ENCODE data around the gene TRPC6. TPM values are rescaled to one million over a fixed set of nuclear protein-coding genes. Genes with fewer than 3 reads are reported as not detected.
"Not testable (repeated sequence)": the region's sequence is repeated elsewhere in the genome, so short reads cannot be mapped to it uniquely, and the experiment has no call there.

The TRPC6 gene
- total RNA-seq, 2 experiments from 2014 or later, result not detected

DNA sequence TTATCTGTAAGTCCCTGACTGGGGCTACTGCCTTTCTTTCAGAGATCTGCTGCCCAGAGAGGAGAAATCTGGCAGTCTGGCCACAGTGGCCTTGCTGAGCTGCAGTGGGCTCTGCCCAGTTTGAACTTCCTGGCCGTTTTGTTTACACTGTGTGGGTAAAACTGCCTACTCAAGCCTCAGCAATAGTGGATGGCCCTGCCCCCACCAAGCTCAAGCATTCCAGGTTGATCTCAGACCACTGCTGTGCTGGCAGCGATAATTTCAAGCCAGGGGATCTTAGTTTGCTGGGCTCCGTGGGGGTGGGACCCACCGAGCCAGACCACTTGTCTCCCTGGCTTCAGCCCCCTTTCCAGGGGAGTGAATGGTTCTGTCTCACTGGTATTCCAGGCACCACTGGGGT, 117.5 kb downstream of the TRPC6 start:
- Mint-ChIP-seq H3K4me1 (ENCODE audit: low read depth) (no peaks in the 10 kb centered on the region), H3K27me3 (no peaks in the 10 kb centered on the region), H3K4me3 (no peak overlapping the region), H3K36me3 (no peaks in the 10 kb centered on the region), H3K9me3 (peaks cover 12% of the 10 kb centered on the region), H3K27ac (no peak overlapping the region)
- POLR2A ChIA-PET, result no interaction called here
- intact Hi-C loops (cut with micrococcal nuclease), result no loop called here
- CTCF ChIA-PET, result no interaction called here
- no peak for DNase-seq

DNA sequence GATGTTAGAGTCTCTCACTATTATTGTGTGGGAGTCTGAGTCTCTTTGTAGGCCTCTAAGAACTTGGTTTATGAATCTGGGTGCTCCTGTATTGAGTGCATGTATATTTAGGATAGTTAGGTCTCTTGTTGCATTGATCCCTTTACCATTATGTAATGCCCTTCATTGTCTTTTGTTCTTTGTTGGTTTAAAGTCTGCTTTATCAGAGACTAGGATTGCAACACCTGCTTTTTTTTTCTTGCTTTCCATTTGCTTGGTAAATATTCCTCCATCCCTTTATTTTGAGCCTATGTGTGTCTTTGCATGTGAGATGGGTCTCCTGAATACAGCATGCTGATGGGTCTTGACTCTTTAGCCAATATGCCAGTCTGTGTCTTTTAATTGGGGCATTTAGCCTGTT, 119.4 kb downstream of the TRPC6 start:
- CTCF ChIA-PET; H3K4me1 Mint-ChIP-seq (ENCODE audit: low read depth); POLR2A ChIA-PET; intact Hi-C loops (cut with micrococcal nuclease); H3K36me3 Mint-ChIP-seq; H3K27ac Mint-ChIP-seq; DNase-seq; H3K4me3 Mint-ChIP-seq; H3K27me3 Mint-ChIP-seq: not testable (repeated sequence)
- H3K9me3 Mint-ChIP-seq, result peaks cover 12% of the 10 kb centered on the region

DNA sequence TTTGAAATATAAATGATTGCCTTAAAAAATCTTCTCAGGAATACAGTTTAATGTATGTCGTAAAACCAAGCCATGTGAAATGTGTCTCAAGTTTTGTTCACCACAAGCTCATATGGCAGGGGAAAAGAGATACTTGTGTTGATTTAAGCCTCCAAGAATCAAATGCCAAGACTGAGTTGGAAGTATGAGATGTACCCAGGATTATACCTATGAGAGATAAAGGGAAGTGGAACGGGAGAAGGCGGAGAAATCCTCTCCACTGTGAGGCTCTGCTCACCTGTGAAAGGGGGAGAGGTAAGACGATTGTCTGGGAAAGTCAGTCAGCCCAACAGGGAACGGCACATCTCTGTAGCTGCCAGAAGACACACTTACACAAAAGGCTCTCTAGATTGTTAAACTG, 124.8 kb downstream of the TRPC6 start:
- ChIA-PET CTCF (no interaction called here), POLR2A (no interaction called here)
- H3K36me3 Mint-ChIP-seq, result no peaks in the 10 kb centered on the region
- intact Hi-C loops (cut with micrococcal nuclease), result no loop called here
- no peaks in the 10 kb centered on the region for H3K4me1 Mint-ChIP-seq (ENCODE audit: low read depth)
- peaks cover 12% of the 10 kb centered on the region for H3K9me3 Mint-ChIP-seq
- no peak overlapping the region for H3K4me3 Mint-ChIP-seq
- DNase-seq, result no peak
- H3K27ac Mint-ChIP-seq, result no peak overlapping the region
- no peaks in the 10 kb centered on the region for H3K27me3 Mint-ChIP-seq

GRCh38 chr11:101458161-101458560, 125.6 kb downstream of the TRPC6 start:
- Mint-ChIP-seq H3K4me3 (no peak overlapping the region), H3K27ac (no peak overlapping the region), H3K4me1 (ENCODE audit: low read depth) (no peaks in the 10 kb centered on the region), H3K9me3 (peaks cover 9% of the 10 kb centered on the region), H3K27me3 (no peaks in the 10 kb centered on the region), H3K36me3 (no peaks in the 10 kb centered on the region)
- intact Hi-C loops (cut with micrococcal nuclease), result no loop called here
- ChIA-PET POLR2A (no interaction called here), CTCF (interaction anchor here (1.5 kb wide), 1 partner anchor 550 kb away, joined by 3 read pairs; no protein-coding TSS in a partner anchor)
- no peak for DNase-seq

GRCh38 chr11:101456812-101457211, 127.0 kb downstream of the TRPC6 start:
- intact Hi-C loops (cut with micrococcal nuclease), result no loop called here
- ChIA-PET POLR2A (no interaction called here), CTCF (interaction anchor here (1.0 to 1.5 kb wide), 2 partner anchors 404 to 551 kb away, joined by 3 read pairs; no protein-coding TSS in a partner anchor)
- no peak overlapping the region for H3K27ac Mint-ChIP-seq
- no peak overlapping the region for H3K4me3 Mint-ChIP-seq
- H3K27me3 Mint-ChIP-seq, result no peaks in the 10 kb centered on the region
- no peak for DNase-seq
- H3K36me3 Mint-ChIP-seq, result no peaks in the 10 kb centered on the region
- peaks cover 4% of the 10 kb centered on the region for H3K9me3 Mint-ChIP-seq
- no peaks in the 10 kb centered on the region for H3K4me1 Mint-ChIP-seq (ENCODE audit: low read depth)

DNA sequence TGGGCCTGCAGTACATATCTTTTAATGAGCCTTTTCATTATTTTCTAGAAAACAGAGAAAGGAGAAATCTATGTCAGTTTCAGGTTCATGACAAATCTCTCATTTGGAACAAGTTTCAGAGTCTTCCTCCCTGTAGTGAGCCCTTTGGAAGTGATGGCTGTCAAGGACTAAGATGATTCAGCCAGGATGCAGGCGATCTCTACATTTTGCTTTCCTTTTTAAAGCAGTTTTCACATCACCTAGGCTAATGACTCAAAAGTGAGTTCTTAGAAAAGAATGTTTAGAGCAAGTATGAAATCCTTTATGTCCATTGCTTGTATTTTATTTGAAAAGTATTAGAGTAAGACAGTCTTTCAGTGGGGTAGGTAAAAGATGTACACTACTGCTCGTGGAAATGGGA, 130.1 kb downstream of the TRPC6 start:
- peaks cover 2% of the 10 kb centered on the region for H3K9me3 Mint-ChIP-seq

GRCh38 chr11:101448881-101449442, 134.8 kb downstream of the TRPC6 start:
- POLR2A ChIA-PET, result no interaction called here
- H3K4me1 Mint-ChIP-seq (ENCODE audit: low read depth), result no peaks in the 10 kb centered on the region
- no peak for DNase-seq
- intact Hi-C loops (cut with micrococcal nuclease), result no loop called here
- H3K27ac Mint-ChIP-seq, result no peak overlapping the region
- CTCF ChIA-PET, result no interaction called here
- no peak overlapping the region for H3K4me3 Mint-ChIP-seq
- H3K36me3 Mint-ChIP-seq, result no peaks in the 10 kb centered on the region
- H3K27me3 Mint-ChIP-seq, result no peaks in the 10 kb centered on the region
- peaks cover 4% of the 10 kb centered on the region for H3K9me3 Mint-ChIP-seq

More for the DNA sequence above, 130.1 kb downstream of the TRPC6 start:
- CTCF ChIA-PET, result no interaction called here
- no peaks in the 10 kb centered on the region for H3K27me3 Mint-ChIP-seq
- no peak overlapping the region for H3K27ac Mint-ChIP-seq
- intact Hi-C loops (cut with micrococcal nuclease), result no loop called here
- H3K36me3 Mint-ChIP-seq, result no peaks in the 10 kb centered on the region
- DNase-seq, result no peak
- H3K4me3 Mint-ChIP-seq, result no peak overlapping the region
- POLR2A ChIA-PET, result no interaction called here
- no peaks in the 10 kb centered on the region for H3K4me1 Mint-ChIP-seq (ENCODE audit: low read depth)

DNA sequence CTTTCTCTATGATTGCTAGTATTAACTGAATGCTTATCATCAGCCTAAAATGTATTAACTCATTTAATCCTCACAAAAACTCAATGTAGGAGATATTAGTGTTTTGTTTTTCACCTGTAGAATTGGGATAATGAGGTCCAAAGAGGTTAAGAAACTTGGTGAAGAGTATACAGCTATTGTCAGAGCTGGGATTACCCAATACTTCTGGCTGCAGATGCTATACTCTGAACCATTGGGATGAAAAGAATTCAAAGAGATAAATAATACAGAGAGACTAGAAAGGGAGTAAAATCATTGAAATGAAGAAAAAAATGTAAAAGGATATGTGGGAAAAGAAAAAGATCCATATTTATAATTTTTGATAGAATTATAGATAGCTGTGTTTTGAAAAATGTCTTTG, 137.1 kb downstream of the TRPC6 start:
- no peaks in the 10 kb centered on the region for H3K27me3 Mint-ChIP-seq
- peaks cover 3% of the 10 kb centered on the region for H3K9me3 Mint-ChIP-seq
- no peak for DNase-seq
- ChIA-PET POLR2A (no interaction called here), CTCF (no interaction called here)
- intact Hi-C loops (cut with micrococcal nuclease), result no loop called here
- H3K36me3 Mint-ChIP-seq, result no peaks in the 10 kb centered on the region
- no peak overlapping the region for H3K27ac Mint-ChIP-seq
- H3K4me1 Mint-ChIP-seq (ENCODE audit: low read depth), result no peaks in the 10 kb centered on the region
- H3K4me3 Mint-ChIP-seq, result no peak overlapping the region

DNA sequence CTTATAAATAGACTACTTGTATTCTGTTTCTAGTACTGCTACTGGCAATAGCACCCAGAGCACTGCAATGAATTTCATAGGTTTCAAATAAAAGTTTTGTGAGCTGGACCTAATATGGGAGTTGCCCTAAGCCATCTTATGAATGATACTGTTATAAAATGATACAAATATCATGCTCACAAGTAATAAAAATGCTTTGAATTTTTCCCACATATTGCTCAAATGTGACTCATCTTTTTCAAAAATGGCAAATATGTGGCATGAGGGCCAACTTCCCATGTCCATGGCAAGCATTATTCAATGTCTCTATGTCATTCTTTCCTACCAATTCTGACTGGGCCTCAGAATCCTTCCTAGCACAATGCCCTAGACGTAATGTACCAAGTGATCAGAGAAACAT, 137.6 kb downstream of the TRPC6 start:
- no peaks in the 10 kb centered on the region for H3K36me3 Mint-ChIP-seq
- no peak overlapping the region for H3K27ac Mint-ChIP-seq
- no peak overlapping the region for H3K4me3 Mint-ChIP-seq
- ChIA-PET POLR2A (no interaction called here), CTCF (no interaction called here)
- H3K4me1 Mint-ChIP-seq (ENCODE audit: low read depth), result no peaks in the 10 kb centered on the region
- DNase-seq, result no peak
- H3K9me3 Mint-ChIP-seq, result peaks cover 3% of the 10 kb centered on the region
- no peaks in the 10 kb centered on the region for H3K27me3 Mint-ChIP-seq
- intact Hi-C loops (cut with micrococcal nuclease), result no loop called here

DNA sequence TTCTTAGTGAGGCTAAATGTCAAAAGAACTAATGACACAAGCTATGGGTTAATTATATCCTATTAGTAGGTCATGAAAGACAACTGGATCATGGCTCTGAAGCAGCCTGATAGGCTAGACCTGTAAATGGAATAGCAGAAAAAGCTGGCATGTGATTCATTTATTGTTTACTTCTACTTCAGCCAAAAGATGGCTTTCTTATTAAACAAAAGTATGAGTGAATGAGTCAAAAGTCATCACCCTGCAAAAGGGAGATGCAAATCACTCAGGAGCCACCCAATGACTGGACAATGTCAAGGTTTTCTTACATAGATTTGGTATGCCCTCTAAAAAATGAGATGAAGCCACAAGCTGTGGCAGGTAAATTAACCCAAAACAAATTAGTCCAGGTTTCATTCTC, 138.0 kb downstream of the TRPC6 start:
- no peaks in the 10 kb centered on the region for H3K36me3 Mint-ChIP-seq
- ChIA-PET CTCF (no interaction called here), POLR2A (no interaction called here)
- intact Hi-C loops (cut with micrococcal nuclease), result no loop called here
- peaks cover 3% of the 10 kb centered on the region for H3K9me3 Mint-ChIP-seq
- H3K4me1 Mint-ChIP-seq (ENCODE audit: low read depth), result no peaks in the 10 kb centered on the region
- H3K27ac Mint-ChIP-seq, result no peak overlapping the region
- no peaks in the 10 kb centered on the region for H3K27me3 Mint-ChIP-seq
- no peak overlapping the region for H3K4me3 Mint-ChIP-seq
- DNase-seq, result no peak

GRCh38 chr11:101444851-101445250, 139.0 kb downstream of the TRPC6 start:
- Mint-ChIP-seq H3K36me3 (no peaks in the 10 kb centered on the region), H3K4me3 (no peak overlapping the region), H3K4me1 (ENCODE audit: low read depth) (no peaks in the 10 kb centered on the region), H3K9me3 (peaks cover 5% of the 10 kb centered on the region), H3K27ac (no peak overlapping the region), H3K27me3 (no peaks in the 10 kb centered on the region)
- intact Hi-C loops (cut with micrococcal nuclease), result no loop called here
- ChIA-PET POLR2A (no interaction called here), CTCF (no interaction called here)
- DNase-seq, result no peak

DNA sequence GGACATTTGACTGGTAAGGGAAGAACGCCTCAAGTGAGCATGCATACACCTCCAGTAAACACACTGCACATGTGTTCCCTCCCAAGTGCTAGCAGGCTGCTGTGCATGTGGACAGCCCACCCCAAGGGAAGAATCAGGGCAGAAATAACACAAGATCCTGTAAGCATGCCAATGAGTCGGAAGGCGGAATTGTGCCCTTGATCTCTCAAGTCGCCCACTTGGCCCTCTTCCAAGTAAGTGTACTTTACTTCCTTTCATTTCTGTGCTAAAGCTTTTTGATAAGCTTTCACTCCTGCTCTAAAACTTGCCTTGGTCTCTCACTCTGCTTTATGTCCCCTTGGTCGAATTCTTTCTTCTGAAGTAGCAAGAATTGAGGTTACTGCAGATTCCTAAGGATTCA, 139.6 kb downstream of the TRPC6 start:
- Mint-ChIP-seq H3K36me3 (no peaks in the 10 kb centered on the region), H3K9me3 (peaks cover 6% of the 10 kb centered on the region), H3K27me3 (no peaks in the 10 kb centered on the region), H3K4me1 (ENCODE audit: low read depth) (no peaks in the 10 kb centered on the region), H3K4me3 (no peak overlapping the region), H3K27ac (no peak overlapping the region)
- intact Hi-C loops (cut with micrococcal nuclease), result no loop called here
- DNase-seq, result no peak
- ChIA-PET CTCF (no interaction called here), POLR2A (no interaction called here)

- no peaks in the 10 kb centered on the region for H3K4me1 Mint-ChIP-seq (ENCODE audit: low read depth)
- peaks cover 8% of the 10 kb centered on the region for H3K9me3 Mint-ChIP-seq
- POLR2A ChIA-PET, result no interaction called here
- no peaks in the 10 kb centered on the region for H3K27me3 Mint-ChIP-seq
- DNase-seq, result no peak
- no peak overlapping the region for H3K4me3 Mint-ChIP-seq
- intact Hi-C loops (cut with micrococcal nuclease), result no loop called here
- no peaks in the 10 kb centered on the region for H3K36me3 Mint-ChIP-seq
- no peak overlapping the region for H3K27ac Mint-ChIP-seq
- CTCF ChIA-PET, result no interaction called here
Measured at GRCh38 chr11:101442936-101443521, 140.8 kb downstream of the TRPC6 start.

All from activated CD4-positive, alpha-beta memory T cell treated with anti-CD3 and anti-CD28 coated beads for 36 hours (primary cell).